IMR-90 (cell line): ENCODE data around the gene SHC4. TPM values are rescaled to one million over a fixed set of nuclear protein-coding genes. Genes with fewer than 3 reads are reported as not detected.

Experiments
- ATAC-seq: fragments of 200-7000 bp; cut with Tn5 transposase; 2 replicates; pipeline ENCODE4 v1.9.1; 2020; ENCODE audit warnings: low read depth, mild to moderate bottlenecking, moderate library complexity
- BruUV-seq: library from RNA; stranded (reverse); fragments of 400-500 nt; replicated peaks from 2 replicates; lab custom pipeline; 2021; lab: Mats Ljungman, UMichigan
- CTCF ChIA-PET: fragments of 300-600 bp; formaldehyde crosslinking; extraction: SDS; loops from one replicate; lab custom pipeline; 2021; ENCODE audit warnings: antibody characterized with exemption; lab: Yijun Ruan, JAX
- POLR2A ChIA-PET: fragments of 300-600 bp; sonication (Branson Sonifier 250); formaldehyde crosslinking; loops from one replicate; lab custom pipeline; 2022; ENCODE audit warnings: antibody characterized with exemption; ENCODE audit not compliant: unreplicated experiment; lab: Charles Lee
- DNase-seq: peaks from one replicate; pipeline ENCODE4 v3.0.0; 2013
- H2AFZ ChIP-seq: replicated peaks from 2 replicates; pipeline ENCODE3; 2013; ENCODE audit warnings: low read length, mild to moderate bottlenecking; ENCODE audit not compliant: poor library complexity
- H2AK5ac ChIP-seq: 2 replicates; pipeline ENCODE4 v1.6.1; 2013; ENCODE audit warnings: low read depth, low read length, inconsistent platforms
- H2AK9ac ChIP-seq: replicated peaks from 2 replicates; pipeline ENCODE3; 2013; ENCODE audit warnings: mild to moderate bottlenecking, low read depth, low read length, moderate library complexity; ENCODE audit not compliant: poor library complexity
- H2BK120ac ChIP-seq: 2 replicates; pipeline ENCODE4 v1.6.1; 2013; ENCODE audit warnings: low read depth, low read length, inconsistent platforms
- H2BK15ac ChIP-seq: 3 replicates; pipeline ENCODE4 v1.6.1; 2013; ENCODE audit warnings: low read depth, low read length, inconsistent platforms
- H2BK20ac ChIP-seq: 2 replicates; pipeline ENCODE4 v1.6.1; 2013; ENCODE audit warnings: low read depth, mild to moderate bottlenecking, inconsistent platforms, low read length, moderate library complexity
- H2BK5ac ChIP-seq: 2 replicates; pipeline ENCODE4 v1.6.1; 2013; ENCODE audit warnings: mild to moderate bottlenecking, low read depth, low read length, inconsistent platforms; ENCODE audit not compliant: poor library complexity, severe bottlenecking
- H3K14ac ChIP-seq: replicated peaks from 2 replicates; pipeline ENCODE4 v1.6.1; 2013; ENCODE audit warnings: low read depth, low read length, inconsistent platforms
- H3K18ac ChIP-seq: 2 replicates; pipeline ENCODE4 v1.6.1; 2013; ENCODE audit warnings: low read depth, low read length, control low read depth
- H3K23ac ChIP-seq: 2 replicates; pipeline ENCODE4 v1.6.1; 2013; ENCODE audit warnings: low read depth, low read length, inconsistent platforms
- H3K27ac ChIP-seq: 2 replicates; pipeline ENCODE4 v1.5.1; 2013; ENCODE audit warnings: mild to moderate bottlenecking, control low read depth, low read length; ENCODE audit not compliant: insufficient read depth
- H3K27me3 ChIP-seq: 2 replicates; pipeline ENCODE4 v1.6.1; 2013; ENCODE audit warnings: low read length; ENCODE audit not compliant: control insufficient read depth, insufficient read depth
- H3K36me3 ChIP-seq: 2 replicates; pipeline ENCODE4 v1.6.1; 2013; ENCODE audit warnings: low read length, mixed read lengths; ENCODE audit not compliant: control insufficient read depth, insufficient read depth
- H3K4ac ChIP-seq: 2 replicates; pipeline ENCODE4 v1.6.1; 2013; ENCODE audit warnings: low read depth, low read length, inconsistent platforms
- H3K4me1 ChIP-seq: 2 replicates; pipeline ENCODE4 v1.6.1; 2013; ENCODE audit warnings: low read length, mixed read lengths; ENCODE audit not compliant: control insufficient read depth, insufficient read depth
- H3K4me2 ChIP-seq: 2 replicates; pipeline ENCODE4 v1.6.1; 2013; ENCODE audit warnings: low read depth, mild to moderate bottlenecking, control low read depth, low read length, moderate library complexity
- H3K4me3 ChIP-seq: 2 replicates; pipeline ENCODE4 v1.5.1; 2013; ENCODE audit warnings: low read depth, mild to moderate bottlenecking, control low read depth, low read length, moderate library complexity; ENCODE audit not compliant: insufficient read depth
- H3K56ac ChIP-seq: 2 replicates; pipeline ENCODE4 v1.6.1; 2013; ENCODE audit warnings: low read length, inconsistent platforms; ENCODE audit not compliant: insufficient read depth; ENCODE audit errors: extremely low read depth
- H3K79me1 ChIP-seq, 2 experiments: 2 replicates each; pipeline ENCODE4 v1.6.1; 2013; ENCODE audit warnings: low read length in 2 of 2, inconsistent platforms in 1 of 2, low read depth in 1 of 2
- H3K9ac ChIP-seq: 2 replicates; pipeline ENCODE4 v1.6.1; 2013; ENCODE audit warnings: low read depth, low read length, control low read depth
- H3K9me1 ChIP-seq: 2 replicates; pipeline ENCODE4 v1.6.1; 2013; ENCODE audit warnings: low read length, inconsistent platforms; ENCODE audit not compliant: insufficient read depth
- H3K9me3 ChIP-seq: 2 replicates; pipeline ENCODE4 v1.6.1; 2013; ENCODE audit warnings: low read length; ENCODE audit not compliant: control insufficient read depth, insufficient read depth
- H4K20me1 ChIP-seq: 2 replicates; pipeline ENCODE4 v1.6.1; 2013; ENCODE audit warnings: low read length, inconsistent platforms; ENCODE audit not compliant: insufficient read depth
- H4K5ac ChIP-seq: 2 replicates; pipeline ENCODE4 v1.6.1; 2013; ENCODE audit warnings: mild to moderate bottlenecking, low read depth, low read length, control low read depth
- H4K8ac ChIP-seq, 2 experiments: 2 replicates each; pipeline ENCODE4 v1.6.1; 2013; ENCODE audit warnings: low read depth in 2 of 2, low read length in 2 of 2, control low read depth in 1 of 2, inconsistent platforms in 1 of 2
- H4K91ac ChIP-seq: 2 replicates; pipeline ENCODE4 v1.6.1; 2013; ENCODE audit warnings: low read depth, low read length, inconsistent platforms; ENCODE audit not compliant: insufficient read depth
- BHLHE40 ChIP-seq: fragments of 150-350 bp; IDR thresholded peaks from 2 replicates; pipeline ENCODE4 v1.6.1; 2016; ENCODE audit warnings: mild to moderate bottlenecking, low read depth, low read length
- CHD1 ChIP-seq: IDR thresholded peaks from 2 replicates; pipeline ENCODE4 v1.6.1; 2012; ENCODE audit warnings: low read depth, low read length, improper control_type of control experiment
- ELK1 ChIP-seq: fragments of 150-350 bp; IDR thresholded peaks from 2 replicates; pipeline ENCODE4 v1.6.1; 2016; ENCODE audit warnings: low read depth, mild to moderate bottlenecking, low read length, moderate library complexity, borderline replicate concordance
- MAFK ChIP-seq: IDR thresholded peaks from 2 replicates; pipeline ENCODE4 v1.6.1; 2012; ENCODE audit warnings: low read depth, low read length, improper control_type of control experiment
- MAZ ChIP-seq: IDR thresholded peaks from 2 replicates; pipeline ENCODE4 v1.6.1; 2012; ENCODE audit warnings: low read depth, mild to moderate bottlenecking, low read length, improper control_type of control experiment, moderate library complexity, borderline replicate concordance
- MXI1 ChIP-seq: IDR thresholded peaks from 2 replicates; pipeline ENCODE4 v1.6.1; 2012; ENCODE audit warnings: low read depth, mild to moderate bottlenecking, low read length, moderate library complexity, borderline replicate concordance
- NFE2L2 ChIP-seq: fragments of 150-350 bp; IDR thresholded peaks from 2 replicates; pipeline ENCODE4 v1.6.1; 2016; ENCODE audit warnings: low read depth, mild to moderate bottlenecking, low read length
- RAD21 ChIP-seq: IDR thresholded peaks from 2 replicates; pipeline ENCODE4 v1.6.1; 2012; ENCODE audit warnings: low read length, improper control_type of control experiment
- RCOR1 ChIP-seq: IDR thresholded peaks from 2 replicates; pipeline ENCODE4 v1.6.1; 2012; ENCODE audit warnings: mild to moderate bottlenecking, low read length, improper control_type of control experiment; ENCODE audit not compliant: insufficient replicate concordance
- SMC3 ChIP-seq: fragments of 150-350 bp; IDR thresholded peaks from 2 replicates; pipeline ENCODE4 v1.6.1; 2016; ENCODE audit warnings: low read depth, mild to moderate bottlenecking, antibody characterized with exemption, low read length, moderate library complexity
- WGBS, 2 experiments: methylation state at CpG; one replicate each; pipeline versions ENCODE4 v1.1.5 to v1.1.7; 2013; ENCODE audit warnings: missing lambda C conversion rate in 2 of 2; ENCODE audit not compliant: insufficient read length in 1 of 2; ENCODE audit errors: extremely low coverage in 2 of 2; 5-methylcytosine and 5-hydroxymethylcytosine counted together
- dilution Hi-C: fragments of 300-500 bp; cut with HindIII; formaldehyde crosslinking; loops from one replicate; pipeline ENCODE4 v1.14.3; 2018; ENCODE audit warnings: low sequenced_read_pairs; ENCODE audit not compliant: unreplicated experiment
- in situ Hi-C: fragments of 300-500 bp; cut with MboI; formaldehyde crosslinking; loops from 3 replicates; pipeline ENCODE4 v1.14.3; 2019; ENCODE audit warnings: low sequenced_read_pairs, inconsistent platforms, mixed read lengths
- intact Hi-C: fragments of 100-400 bp; cut with micrococcal nuclease; formaldehyde crosslinking; loops from 2 replicates; pipeline ENCODE4 v1.10.0; 2022
- polyA plus RNA-seq, 3 experiments: library from polyadenylated mRNA; depleted of rRNA; stranded (reverse); fragments of >200 nt; gene quantifications; 2 replicates each; pipeline ENCODE4 v1.2.3, GENCODE V29; 2012; ENCODE audit warnings: low replicate concordance in 1 of 3
- total RNA-seq: library from RNA; depleted of rRNA; stranded (reverse); fragments of >200 nt; gene quantifications from 2 replicates; pipeline ENCODE4 v1.2.3, GENCODE V29; 2012

Gene SHC4
- total and polyA plus RNA-seq, 2 of the 4 experiments (the other 2 are of a cell fraction): 0.91 to 2.7 TPM

GRCh38 chr15:48930735-48931134 is 33.0 kb downstream of the SHC4 start:
- Histone ChIP-seq H4K8ac (no peak overlapping the region), H3K4me1 (peaks cover 4% of the 10 kb centered on the region; the same call in 1 of the 2 replicates), H3K36me3 (no peaks in the 10 kb centered on the region), H2AK9ac (no peak overlapping the region), H4K20me1 (no peaks in the 10 kb centered on the region), H3K4ac (no peak overlapping the region), H3K27ac (no peak overlapping the region), H3K27me3 (no peaks in the 10 kb centered on the region), H4K91ac (no peak overlapping the region), H3K9me1 (peaks cover 8% of the 10 kb centered on the region), H3K79me1 (peaks cover 9 to 22% of the 10 kb centered on the region in 2 experiments; a peak in 3 of 4 replicates), H3K56ac (no peak overlapping the region), H3K18ac (no peak overlapping the region), H3K23ac (no peak overlapping the region), H3K4me3 (no peak overlapping the region), H2BK120ac (no peak overlapping the region), H2BK15ac (no peak overlapping the region), H3K9me3 (no peaks in the 10 kb centered on the region), H3K14ac (no peak overlapping the region), H2BK5ac (no peak overlapping the region), H3K4me2 (no peak overlapping the region), H2AK5ac (no peak overlapping the region), H2AFZ (no peak overlapping the region), H2BK20ac (no peak overlapping the region), H3K9ac (no peak overlapping the region), H4K5ac (no peak overlapping the region)
- in situ Hi-C loops (no loop called here), dilution Hi-C loops (no loop called here), intact Hi-C loops (no loop called here)
- ATAC-seq (no peak), DNase-seq (no peak)
- BruUV-seq: no TSS peak
- TF ChIP-seq RCOR1: no peak
- TF ChIP-seq SMC3: no peak
- TF ChIP-seq CHD1: no peak
- TF ChIP-seq ELK1: no peak
- TF ChIP-seq MAFK: no peak
- no peak for TF ChIP-seq MXI1
- no peak for TF ChIP-seq RAD21
- no peak for TF ChIP-seq MAZ
- TF ChIP-seq BHLHE40: no peak
- no peak for TF ChIP-seq NFE2L2
- ChIA-PET CTCF (no interaction called here), POLR2A (no interaction called here)
- WGBS, 2 experiments: 81% methylated on average over 3 of the region's 4 CpGs; no CpG with 5 or more reads in 1 of the 2 experiments
